K562 (cell line): Measurements from ENCODE around the gene IMMP2L. TPM values are rescaled to one million over a fixed set of nuclear protein-coding genes. Genes with fewer than 3 reads are reported as not detected.

Experiments
- ATAC-seq: fragments of 200-7000 bp; cut with Tn5 transposase; 3 replicates; pipeline ENCODE4 v1.9.1; 2020; ENCODE audit warnings: moderate library complexity
- BruUV-seq: library from RNA; stranded (reverse); fragments of 400-500 nt; replicated peaks from 2 replicates; lab custom pipeline; 2021; lab: Mats Ljungman, UMichigan
- CTCF ChIA-PET: fragments of 300-600 bp; formaldehyde crosslinking; extraction: SDS; loops from one replicate; lab custom pipeline; 2021; ENCODE audit warnings: low intra/inter-chr PET ratio; lab: Yijun Ruan, JAX
- POLR2A ChIA-PET: fragments of 300-600, 350-650 bp; sonication (Branson Sonifier 250); formaldehyde crosslinking; extraction: SDS; loops from one replicate; lab custom pipeline; 2021; ENCODE audit warnings: antibody characterized with exemption, inconsistent platforms; lab: Yijun Ruan, JAX
- DNase-seq, 4 experiments: peaks; one replicate each; pipeline versions ENCODE4 v3.0.0 to v3.0.0-alpha.2; 2011 to 2018; ENCODE audit warnings: low spot score in 3 of 4, mixed read lengths in 3 of 4; ENCODE audit errors: extremely low read depth in 1 of 4
- FAIRE-seq: peaks from 2 replicates; lab custom pipeline; 2011; peaks lifted over from hg19 to GRCh38; lab: Jason Lieb, UNC
- H2AFZ ChIP-seq: 2 replicates; pipeline ENCODE4 v1.6.0; 2011; ENCODE audit warnings: low read depth, low read length, control low read depth, inconsistent platforms
- H3K27ac ChIP-seq: fragments of 200-600 bp; 3 replicates; pipeline ENCODE4 v1.8.0; 2011; ENCODE audit warnings: low read depth, mild to moderate bottlenecking, control low read depth, inconsistent platforms, low read length, moderate library complexity, mixed read lengths; ENCODE audit errors: extremely low read depth
- H3K27me3 ChIP-seq, 2 experiments: fragments of 300-600 bp in 1 of 2; 2 replicates in 1 of 2; 3 replicates in 1 of 2; pipeline versions ENCODE4 v1.6.0 to v1.8.0; 2011; ENCODE audit warnings: inconsistent platforms in 2 of 2, low read length in 2 of 2, mild to moderate bottlenecking in 1 of 2, mixed read lengths in 1 of 2, moderate library complexity in 1 of 2; ENCODE audit not compliant: control insufficient read depth in 2 of 2, insufficient read depth in 2 of 2
- H3K36me3 ChIP-seq: fragments of 300-600 bp; 3 replicates; pipeline ENCODE4 v1.8.0; 2011; ENCODE audit warnings: mild to moderate bottlenecking, low read length, inconsistent platforms; ENCODE audit not compliant: control insufficient read depth, insufficient read depth
- H3K4me1 ChIP-seq, 2 experiments: fragments of 200-600 bp in 1 of 2; replicated peaks in 1 of 2; 2 replicates in 1 of 2; 3 replicates in 1 of 2; pipeline versions ENCODE4 v1.5.1 to v1.8.0; 2011; ENCODE audit warnings: inconsistent platforms in 2 of 2, low read length in 2 of 2, mild to moderate bottlenecking in 1 of 2, mixed read lengths in 1 of 2, moderate library complexity in 1 of 2; ENCODE audit not compliant: control insufficient read depth in 2 of 2, insufficient read depth in 2 of 2
- H3K4me2 ChIP-seq: 2 replicates; pipeline ENCODE4 v1.6.1; 2011; ENCODE audit warnings: low read length, control low read depth, inconsistent platforms, mixed read lengths; ENCODE audit not compliant: insufficient read depth
- H3K4me3 ChIP-seq: fragments of 200-600 bp; sonication (generic), shearing (Covaris generic); 2 replicates; pipeline ENCODE4 v1.5.1; 2016; ENCODE audit warnings: control low read depth, inconsistent platforms
- H3K79me2 ChIP-seq: fragments of 200-600 bp; 3 replicates; pipeline ENCODE4 v1.8.0; 2011; ENCODE audit warnings: low read length, inconsistent platforms; ENCODE audit not compliant: control insufficient read depth, insufficient read depth
- H3K9ac ChIP-seq, 2 experiments: 2 replicates each; pipeline versions ENCODE4 v1.6.0 to v1.6.1; 2011; ENCODE audit warnings: low read depth in 2 of 2, low read length in 2 of 2, control low read depth in 1 of 2, inconsistent platforms in 1 of 2, mild to moderate bottlenecking in 1 of 2, mixed read lengths in 1 of 2; ENCODE audit not compliant: insufficient read depth in 1 of 2
- H3K9me1 ChIP-seq: one replicate; pipeline ENCODE4 v1.6.0; 2011; ENCODE audit warnings: inconsistent platforms, mild to moderate bottlenecking, low read length, moderate library complexity; ENCODE audit not compliant: control insufficient read depth, insufficient read depth
- H3K9me3 ChIP-seq: replicated peaks from 2 replicates; pipeline ENCODE4 v1.5.1; 2011; ENCODE audit warnings: low read depth, low read length, inconsistent platforms; ENCODE audit not compliant: control insufficient read depth, insufficient read depth
- H4K20me1 ChIP-seq: replicated peaks from 2 replicates; pipeline ENCODE4 v1.6.1; 2011; ENCODE audit warnings: low read length, inconsistent platforms, mixed read lengths; ENCODE audit not compliant: control insufficient read depth, insufficient read depth
- BCL6 ChIP-seq: fragments of 250-450 bp; sonication (Bioruptor Pico); IDR thresholded peaks from 2 replicates; pipeline ENCODE4 v1.4.0; 2020
- CBX1 ChIP-seq: sonication (generic); IDR thresholded peaks from 2 replicates; pipeline ENCODE4 v1.6.1; 2016; ENCODE audit warnings: antibody characterized with exemption, low read depth, mild to moderate bottlenecking
- CREB3L1 ChIP-seq: fragments of 450-650 bp; IDR thresholded peaks from 2 replicates; pipeline ENCODE4 v1.6.1; 2014; ENCODE audit warnings: low read depth, mild to moderate bottlenecking, moderate library complexity, borderline replicate concordance
- EHMT2 ChIP-seq: fragments of 450-650 bp; IDR thresholded peaks from 2 replicates; pipeline ENCODE4 v1.6.1; 2018; ENCODE audit warnings: antibody characterized with exemption
- ETV1 ChIP-seq: fragments of 450-650 bp; conservative IDR thresholded peaks from 2 replicates; pipeline ENCODE4 v1.6.1; 2016; ENCODE audit warnings: missing genetic modification characterization, control low read depth, low read depth, missing compliant biosample characterization
- HDAC1 ChIP-seq, 2 experiments: fragments of 450-650 bp; IDR thresholded peaks; 2 replicates each; pipeline ENCODE4 v1.6.1; 2016 to 2017; ENCODE audit warnings: inconsistent platforms in 1 of 2, mild to moderate bottlenecking in 1 of 2, moderate library complexity in 1 of 2
- HDAC3 ChIP-seq: fragments of 450-650 bp; IDR thresholded peaks from 2 replicates; pipeline ENCODE4 v1.6.1; 2018; ENCODE audit warnings: borderline replicate concordance, mild to moderate bottlenecking, moderate library complexity; ENCODE audit not compliant: partially characterized antibody
- HMGN3 ChIP-seq: IDR thresholded peaks from 2 replicates; pipeline ENCODE4 v1.6.1; 2011; ENCODE audit warnings: borderline replicate concordance, low read depth, mild to moderate bottlenecking, mixed read lengths, low read length; ENCODE audit not compliant: insufficient read length; ENCODE audit errors: extremely low read depth
- MCM3 ChIP-seq: fragments of 450-650 bp; IDR thresholded peaks from 2 replicates; pipeline ENCODE4 v1.6.1; 2016
- MEIS2 ChIP-seq: fragments of 450-650 bp; IDR thresholded peaks from 2 replicates; pipeline ENCODE4 v1.6.1; 2014; ENCODE audit warnings: mild to moderate bottlenecking; ENCODE audit not compliant: partially characterized antibody
- PKNOX1 ChIP-seq: fragments of 450-650 bp; IDR thresholded peaks from 2 replicates; pipeline ENCODE4 v1.6.1; 2016
- POLR2AphosphoS2 ChIP-seq: IDR thresholded peaks from 2 replicates; pipeline ENCODE4 v1.6.1; 2012; ENCODE audit warnings: low read length, improper control_type of control experiment
- POLR2H ChIP-seq: IDR thresholded peaks from 2 replicates; pipeline ENCODE4 v1.6.1; 2016; ENCODE audit warnings: missing genetic modification characterization, low read depth, mild to moderate bottlenecking, control low read depth, missing compliant biosample characterization, moderate library complexity
- SMAD4 ChIP-seq: fragments of 250-450 bp; sonication (Bioruptor Pico); conservative IDR thresholded peaks from 2 replicates; pipeline ENCODE4 v1.8.0; 2021; ENCODE audit warnings: inconsistent platforms, mild to moderate bottlenecking, moderate library complexity
- ZBTB7A ChIP-seq: IDR thresholded peaks from 2 replicates; pipeline ENCODE4 v1.6.1; 2011; ENCODE audit warnings: low read depth, mild to moderate bottlenecking, low read length, moderate library complexity, borderline replicate concordance; ENCODE audit not compliant: control insufficient read depth
- ZEB2 ChIP-seq: fragments of 450-650 bp; IDR thresholded peaks from 2 replicates; pipeline ENCODE4 v1.6.1; 2016
- ZNF124 ChIP-seq: sonication (generic); formaldehyde crosslinking; IDR thresholded peaks from 2 replicates; pipeline ENCODE4 v1.8.1; 2022; ENCODE audit warnings: missing genetic modification reagents
- ZNF644 ChIP-seq: fragments of 200-800 bp; sonication (Bioruptor generic); IDR thresholded peaks from 2 replicates; pipeline ENCODE4 v1.6.1; 2016; ENCODE audit warnings: low read depth, missing genetic modification characterization, missing compliant biosample characterization
- ZNF696 ChIP-seq: fragments of 250-450 bp; sonication (Bioruptor Pico); conservative IDR thresholded peaks from 2 replicates; pipeline ENCODE4 v1.4.0; 2020; ENCODE audit warnings: mild to moderate bottlenecking, moderate library complexity
- ZNF707 ChIP-seq: fragments of 250-450 bp; sonication (Bioruptor Pico); conservative IDR thresholded peaks from 2 replicates; pipeline ENCODE4 v1.8.0; 2022; ENCODE audit warnings: inconsistent platforms, mild to moderate bottlenecking, moderate library complexity
- ZNF778 ChIP-seq: fragments of 450-650 bp; formaldehyde crosslinking; IDR thresholded peaks from 2 replicates; pipeline ENCODE4 v1.4.0; 2020; ENCODE audit warnings: mild to moderate bottlenecking, moderate library complexity
- WGBS: fragments of 100-300 bp; shearing (Covaris generic); methylation state at CpG from one replicate; pipeline ENCODE4 v1.1.6; 2016; ENCODE audit warnings: low coverage, mixed read lengths; ENCODE audit not compliant: insufficient coverage; ENCODE audit errors: missing lambda C conversion rate; 5-methylcytosine and 5-hydroxymethylcytosine counted together
- in situ Hi-C: fragments of 300-500 bp; cut with MboI; formaldehyde crosslinking; loops from 4 replicates; pipeline ENCODE4 v1.15.0; 2018; ENCODE audit warnings: inconsistent platforms, mixed read lengths
- intact Hi-C: fragments of 100-400 bp; cut with micrococcal nuclease; formaldehyde crosslinking; loops from 2 replicates; pipeline ENCODE4 v1.14.2; 2022
- polyA plus RNA-seq, 8 experiments: library from polyadenylated mRNA; depleted of rRNA in 4 of 8; stranded (reverse) in 5 of 8; unstranded in 3 of 8; fragments of >200 nt; fragmentation: Nextera tagmentation in 2 of 8; fragmentation: Illumina TruSeq in 1 of 8; extraction: Ambion mirVana in 2 of 8; extraction: Trizol in 1 of 8; gene quantifications; 2 replicates each; pipeline versions ENCODE4 v1.2.1 to v1.2.3, GENCODE V29; 2011 to 2014; ENCODE audit warnings: inconsistent platforms in 1 of 8, missing spikeins in 1 of 8
- total RNA-seq, 7 experiments: library from RNA; depleted of rRNA in 6 of 7; stranded (reverse); fragments of >200 nt in 6 of 7; fragmentation: Illumina TruSeq in 2 of 7; extraction: Trizol in 2 of 7; gene quantifications; 2 replicates each; pipeline versions ENCODE4 v1.2.1 to v1.2.3, GENCODE V29; 2011 to 2021; ENCODE audit warnings: low replicate concordance in 1 of 7
- TF ChIP-seq, protein P1 (sequence below): fragments of 250-450 bp; sonication (Bioruptor Pico); IDR thresholded peaks from 2 replicates; pipeline ENCODE4 v1.8.0; 2021; ENCODE audit warnings: mild to moderate bottlenecking, moderate library complexity

Gene IMMP2L
- total and polyA plus RNA-seq, 9 of the 15 experiments (the other 6 are each of a cell fraction or from before 2014, with no cell fraction given): 29.7 to 116 (median 53.0) TPM

- ChIA-PET CTCF (interaction anchor here (0.6 kb wide), 1 partner anchor 1565 kb away, joined by 3 read pairs; no protein-coding TSS in a partner anchor), POLR2A (no interaction called here)
- no peak overlapping the region for H3K4me2 ChIP-seq
- no peak overlapping the region for H3K9ac ChIP-seq
- FAIRE-seq (no peak), ATAC-seq (peak; percentile 65), DNase-seq (peak in 1 of 4 experiments; percentile 50)
- peaks cover 6% of the 10 kb centered on the region for H3K9me3 ChIP-seq
- H3K4me1 ChIP-seq: peaks cover 0 to 19% of the 10 kb centered on the region in 2 experiments; a peak in 3 of 5 replicates
- H3K9me1 ChIP-seq: no peaks in the 10 kb centered on the region
- no peak overlapping the region for H2AFZ ChIP-seq
- no peaks in the 10 kb centered on the region for H3K79me2 ChIP-seq
- no peak overlapping the region for H3K27ac ChIP-seq
- intact Hi-C loops (no loop called here), in situ Hi-C loops (no loop called here)
- WGBS: 73% methylated on average over 1 of the region's 1 CpG
- H3K4me3 ChIP-seq: no peak overlapping the region
- H3K36me3 ChIP-seq: peaks cover 13% of the 10 kb centered on the region; the same call in 2 of the 3 replicates
- H4K20me1 ChIP-seq: no peaks in the 10 kb centered on the region
- H3K27me3 ChIP-seq: no peaks in the 10 kb centered on the region
- BruUV-seq: no TSS peak
- 0 out of 2 replicates have a peak, but pooled peaks have one; percentile 39 for TF ChIP-seq SMAD4
- TF ChIP-seq ZNF707 (CRISPR knock-in tag): no peak
- no peak for TF ChIP-seq MCM3
- TF ChIP-seq ETV1 (tag): peak; percentile 21; the same call in 1 of the 2 replicates
- no peak for TF ChIP-seq HDAC3
- no peak for TF ChIP-seq ZNF778 (CRISPR knock-in tag)
- no peak for TF ChIP-seq ZBTB7A
- no peak for TF ChIP-seq HDAC1 (IDR thresholded peaks at IDR 0.05)
- TF ChIP-seq, protein P1, sequence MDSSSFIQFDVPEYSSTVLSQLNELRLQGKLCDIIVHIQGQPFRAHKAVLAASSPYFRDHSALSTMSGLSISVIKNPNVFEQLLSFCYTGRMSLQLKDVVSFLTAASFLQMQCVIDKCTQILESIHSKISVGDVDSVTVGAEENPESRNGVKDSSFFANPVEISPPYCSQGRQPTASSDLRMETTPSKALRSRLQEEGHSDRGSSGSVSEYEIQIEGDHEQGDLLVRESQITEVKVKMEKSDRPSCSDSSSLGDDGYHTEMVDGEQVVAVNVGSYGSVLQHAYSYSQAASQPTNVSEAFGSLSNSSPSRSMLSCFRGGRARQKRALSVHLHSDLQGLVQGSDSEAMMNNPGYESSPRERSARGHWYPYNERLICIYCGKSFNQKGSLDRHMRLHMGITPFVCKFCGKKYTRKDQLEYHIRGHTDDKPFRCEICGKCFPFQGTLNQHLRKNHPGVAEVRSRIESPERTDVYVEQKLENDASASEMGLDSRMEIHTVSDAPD: no peak
- peak; percentile 37 for TF ChIP-seq MEIS2
- TF ChIP-seq HMGN3: no peak
- TF ChIP-seq CBX1: no peak
- TF ChIP-seq ZEB2: no peak
- 0 out of 2 replicates have a peak, but pooled peaks have one; percentile 17 for TF ChIP-seq EHMT2
- no peak for TF ChIP-seq BCL6 (CRISPR knock-in tag)
- peak; percentile 50; the same call in 1 of the 2 replicates for TF ChIP-seq ZNF644 (tag)
- TF ChIP-seq CREB3L1: no peak
- TF ChIP-seq ZNF696: no peak
- peak; percentile 66 for TF ChIP-seq PKNOX1
- TF ChIP-seq POLR2AphosphoS2: no peak
- TF ChIP-seq POLR2H (tag): no peak
- TF ChIP-seq ZNF124: no peak
Measured at GRCh38 chr7:111525100-111525499, 37.2 kb downstream of the IMMP2L start.
